OCI-LY7 (cell line): ENCODE measurements around the gene PPIP5K2.

Experiments
- CTCF ChIP-seq: fragments of 200-600 bp; sonication (generic); conservative IDR thresholded peaks from 2 replicates; pipeline ENCODE4 v1.5.1; 2014; ENCODE audit warnings: mild to moderate bottlenecking, antibody characterized with exemption, low read length, moderate library complexity, mixed read lengths
- EZH2phosphoT487 ChIP-seq: fragments of 200-600 bp; sonication (generic); IDR thresholded peaks from 2 replicates; pipeline ENCODE4 v1.6.1; 2018; ENCODE audit warnings: low read depth, borderline replicate concordance, mild to moderate bottlenecking, mixed run types, antibody characterized with exemption, low read length, moderate library complexity, mixed read lengths

DNA sequence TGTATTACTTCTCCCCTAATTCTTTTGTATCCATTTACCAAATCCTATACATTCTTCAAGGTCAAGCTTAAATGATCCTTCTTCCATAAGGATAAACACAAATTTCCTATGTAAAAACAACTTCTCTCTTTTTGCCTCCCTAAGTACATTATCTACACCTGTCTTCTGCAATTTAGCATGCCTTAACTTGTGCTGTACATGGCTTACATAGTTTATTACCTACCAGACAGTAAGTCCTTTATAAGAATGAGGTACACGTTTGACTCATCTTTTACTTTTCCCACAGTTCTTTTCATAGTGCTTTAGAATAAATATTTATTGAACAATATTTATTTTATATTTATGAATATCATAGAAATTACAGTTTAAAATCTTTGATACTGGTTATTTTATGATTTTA is 33.6 kb upstream of the PPIP5K2 start:
- TF ChIP-seq CTCF (no peak), EZH2phosphoT487 (no peak)
